Keratinocyte (primary cell): ENCODE measurements around the gene SESN3.

ENCODE experiments used
- CTCF ChIP-seq, 3 experiments: IDR thresholded peaks in 1 of 3; conservative IDR thresholded peaks in 1 of 3; optimal IDR thresholded peaks in 1 of 3; 2 replicates in 2 of 3; 3 replicates in 1 of 3; pipeline versions ENCODE3 to v1.5.1; 2011; ENCODE audit warnings: low read length in 3 of 3, mild to moderate bottlenecking in 3 of 3, moderate library complexity in 2 of 3, control low read depth in 1 of 3, inconsistent platforms in 1 of 3; ENCODE audit not compliant: insufficient read depth in 2 of 3; ENCODE audit errors: extremely low read depth in 1 of 3
- EZH2 ChIP-seq: IDR thresholded peaks from one replicate; pipeline ENCODE4 v1.6.1; 2012; ENCODE audit warnings: inconsistent platforms, mild to moderate bottlenecking, low read length, moderate library complexity

DNA sequence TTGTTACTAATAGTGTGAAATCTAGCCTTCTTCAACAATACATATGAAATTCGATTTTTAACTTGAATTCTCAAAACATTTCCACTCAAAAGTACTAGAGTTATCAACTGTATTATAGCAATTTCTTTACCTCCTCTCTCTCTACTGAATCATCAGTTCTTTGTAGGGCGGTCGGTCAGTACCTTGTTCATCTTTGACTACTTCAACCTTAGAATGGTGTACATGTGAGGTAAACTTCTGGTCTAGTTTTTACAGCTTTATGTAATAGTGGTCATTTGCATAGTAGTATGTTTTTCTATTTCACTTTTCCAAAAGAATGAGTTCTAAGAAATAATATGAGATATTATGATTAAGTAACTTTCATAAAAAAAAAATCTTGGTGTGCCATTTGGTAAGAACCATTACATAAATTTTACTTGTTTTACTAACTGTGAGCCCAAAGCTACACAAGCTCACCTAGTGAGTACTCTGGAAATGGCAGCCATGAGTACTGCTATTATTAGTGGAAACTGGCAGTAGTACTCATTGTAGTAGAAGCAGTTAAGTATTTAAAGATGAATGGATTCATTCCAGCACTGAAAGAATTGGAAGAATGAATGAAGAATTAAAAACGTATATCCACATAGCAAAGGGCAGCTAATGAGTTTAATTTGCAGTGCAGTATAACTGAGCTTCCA lies 30.1 kb downstream of the SESN3 start:
- no peak for TF ChIP-seq CTCF (optimal IDR thresholded peaks at IDR 0.05 in 1 of 3, IDR thresholded peaks at IDR 0.05 in 1 of 3, conservative IDR thresholded peaks at IDR 0.05 in 1 of 3; ENCODE audit: extremely low read depth in 1 of 3, insufficient read depth in 2 of 3, low read length in 3 of 3)
- no peak for TF ChIP-seq EZH2
